GM21529 (cell line): ENCODE results near the gene FAM120A.
A peak's percentile ranks its signal among the peaks of the same experiment; 100 is the strongest.
"Not testable (repeated sequence)": the region's sequence is repeated elsewhere in the genome, so short reads cannot be mapped to it uniquely, and the experiment has no call there.

Source experiments
- ATAC-seq: cut with Tn5 transposase; IDR thresholded peaks from one replicate; pipeline ENCODE4 v1.9.1; 2021; ENCODE audit not compliant: unreplicated experiment

Gene FAM120A, protein sequence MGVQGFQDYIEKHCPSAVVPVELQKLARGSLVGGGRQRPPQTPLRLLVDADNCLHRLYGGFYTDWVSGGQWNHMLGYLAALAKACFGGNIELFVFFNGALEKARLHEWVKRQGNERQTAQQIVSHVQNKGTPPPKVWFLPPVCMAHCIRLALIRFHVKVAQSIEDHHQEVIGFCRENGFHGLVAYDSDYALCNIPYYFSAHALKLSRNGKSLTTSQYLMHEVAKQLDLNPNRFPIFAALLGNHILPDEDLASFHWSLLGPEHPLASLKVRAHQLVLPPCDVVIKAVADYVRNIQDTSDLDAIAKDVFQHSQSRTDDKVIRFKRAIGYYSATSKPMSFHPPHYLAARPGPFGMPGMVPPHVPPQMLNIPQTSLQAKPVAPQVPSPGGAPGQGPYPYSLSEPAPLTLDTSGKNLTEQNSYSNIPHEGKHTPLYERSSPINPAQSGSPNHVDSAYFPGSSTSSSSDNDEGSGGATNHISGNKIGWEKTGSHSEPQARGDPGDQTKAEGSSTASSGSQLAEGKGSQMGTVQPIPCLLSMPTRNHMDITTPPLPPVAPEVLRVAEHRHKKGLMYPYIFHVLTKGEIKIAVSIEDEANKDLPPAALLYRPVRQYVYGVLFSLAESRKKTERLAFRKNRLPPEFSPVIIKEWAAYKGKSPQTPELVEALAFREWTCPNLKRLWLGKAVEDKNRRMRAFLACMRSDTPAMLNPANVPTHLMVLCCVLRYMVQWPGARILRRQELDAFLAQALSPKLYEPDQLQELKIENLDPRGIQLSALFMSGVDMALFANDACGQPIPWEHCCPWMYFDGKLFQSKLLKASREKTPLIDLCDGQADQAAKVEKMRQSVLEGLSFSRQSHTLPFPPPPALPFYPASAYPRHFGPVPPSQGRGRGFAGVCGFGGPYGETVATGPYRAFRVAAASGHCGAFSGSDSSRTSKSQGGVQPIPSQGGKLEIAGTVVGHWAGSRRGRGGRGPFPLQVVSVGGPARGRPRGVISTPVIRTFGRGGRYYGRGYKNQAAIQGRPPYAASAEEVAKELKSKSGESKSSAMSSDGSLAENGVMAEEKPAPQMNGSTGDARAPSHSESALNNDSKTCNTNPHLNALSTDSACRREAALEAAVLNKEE

DNA sequence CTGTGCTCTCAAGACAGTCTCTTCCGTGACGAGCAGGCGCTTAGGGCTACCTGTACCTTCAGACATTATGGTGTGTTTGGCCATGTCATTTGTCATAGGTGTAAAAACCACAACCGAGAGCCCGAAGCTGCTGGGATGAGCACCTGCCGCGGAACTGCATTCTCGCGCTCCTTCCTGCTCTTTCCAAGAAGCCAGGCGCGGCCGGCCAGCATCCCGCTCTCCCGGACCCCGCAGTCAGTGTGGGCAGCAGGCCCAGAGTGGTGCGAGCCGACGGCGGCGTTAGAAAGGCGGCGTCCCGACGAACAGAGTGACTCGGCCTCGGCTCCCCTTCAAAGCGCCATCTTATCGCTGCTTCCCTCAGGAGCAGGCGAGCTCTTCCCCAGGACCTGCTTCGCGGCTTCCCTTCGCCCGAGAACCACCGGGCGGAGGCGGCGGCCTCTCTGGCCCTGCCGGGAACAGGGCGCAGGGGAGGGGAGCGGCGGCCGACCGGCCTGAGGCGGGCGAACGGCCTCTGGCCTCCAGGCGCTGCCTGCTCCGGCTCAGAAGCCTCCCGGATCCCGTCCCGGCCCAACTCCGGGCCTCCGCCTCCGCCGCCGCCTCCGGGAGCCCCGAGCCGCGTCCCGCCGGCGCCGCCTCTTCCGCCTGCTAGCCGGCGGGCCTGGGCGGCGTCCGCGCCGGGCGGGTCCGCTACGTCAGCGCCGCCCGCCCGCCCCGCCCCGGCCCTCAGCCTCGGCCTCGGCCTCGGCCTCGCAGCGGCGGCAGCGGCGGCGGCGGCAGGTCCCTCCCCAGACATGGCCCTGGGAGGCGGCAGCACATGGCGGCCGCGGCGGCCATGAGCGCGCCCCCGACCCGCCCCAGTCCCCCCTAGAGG, at the start of gene FAM120A:
FAM120A (plus strand) TSS at position 741 of the 871 bp plus-strand sequence. CDS start 231 bp downstream, outside the sequence.
- peak; percentile 63 for ATAC-seq

DNA sequence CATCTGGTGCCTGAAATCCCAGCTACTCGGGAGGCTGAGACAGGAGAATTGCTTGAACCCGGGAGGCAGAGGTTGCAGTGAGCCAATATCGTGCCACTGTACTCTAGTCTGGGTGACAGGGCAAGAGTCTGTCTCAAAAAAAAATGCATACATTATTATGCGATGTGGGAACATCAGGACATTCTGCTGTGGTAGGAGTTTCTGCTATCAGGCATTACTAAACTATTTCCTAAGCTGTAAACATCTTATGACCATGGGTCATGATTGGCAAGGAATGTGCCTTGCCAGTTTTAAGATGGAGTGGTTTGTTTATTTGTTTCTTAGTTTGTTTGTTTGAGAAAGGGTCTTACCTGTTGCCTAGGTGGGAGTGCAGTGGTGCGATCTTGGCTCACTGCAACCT, 45.1 kb upstream of the FAM120A start:
- no peak for ATAC-seq

DNA sequence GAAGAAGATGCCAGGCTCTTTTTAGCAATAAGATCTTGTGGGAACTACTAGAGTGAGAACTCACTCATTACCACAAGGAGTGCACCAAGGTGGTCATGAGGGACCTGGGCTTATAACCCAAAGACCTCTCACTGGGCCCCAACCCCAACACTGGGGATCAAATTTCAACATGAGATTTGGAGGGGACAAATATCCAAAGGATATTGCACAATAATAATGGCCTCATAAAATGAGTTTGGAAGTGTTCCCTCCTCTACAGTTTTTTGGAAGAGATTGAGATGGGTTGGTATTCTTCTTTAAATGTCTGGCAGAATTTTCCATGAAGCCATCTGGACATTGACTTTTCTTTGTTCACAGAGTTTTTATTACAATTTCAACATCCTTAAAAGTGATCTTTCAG, 38.0 kb upstream of the FAM120A start:
- no peak for ATAC-seq

DNA sequence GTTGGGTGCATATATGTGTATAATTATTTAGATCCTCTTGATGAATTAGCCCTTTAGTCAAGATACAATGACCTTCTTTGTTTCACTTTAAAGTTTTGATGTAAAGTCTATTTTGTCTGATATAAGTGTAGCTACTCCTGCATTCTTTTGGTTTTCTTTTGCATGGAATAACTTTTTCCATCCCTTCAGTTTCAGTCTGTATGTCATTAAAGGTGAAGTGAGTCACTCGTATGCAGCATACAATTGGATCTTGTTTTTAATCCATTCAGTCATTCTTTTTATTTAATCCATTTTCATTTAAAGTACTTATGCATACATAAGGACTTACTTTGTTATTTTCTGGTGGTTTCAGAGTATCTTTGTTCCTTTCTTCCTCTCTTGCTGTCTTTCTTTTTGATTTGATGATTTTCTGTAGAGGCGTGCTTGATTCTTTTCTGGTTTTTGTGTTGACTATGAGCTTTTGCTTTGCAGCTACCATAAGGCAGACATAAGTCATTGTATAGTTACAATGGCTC, 36.3 kb upstream of the FAM120A start:
- ATAC-seq: no peak

DNA sequence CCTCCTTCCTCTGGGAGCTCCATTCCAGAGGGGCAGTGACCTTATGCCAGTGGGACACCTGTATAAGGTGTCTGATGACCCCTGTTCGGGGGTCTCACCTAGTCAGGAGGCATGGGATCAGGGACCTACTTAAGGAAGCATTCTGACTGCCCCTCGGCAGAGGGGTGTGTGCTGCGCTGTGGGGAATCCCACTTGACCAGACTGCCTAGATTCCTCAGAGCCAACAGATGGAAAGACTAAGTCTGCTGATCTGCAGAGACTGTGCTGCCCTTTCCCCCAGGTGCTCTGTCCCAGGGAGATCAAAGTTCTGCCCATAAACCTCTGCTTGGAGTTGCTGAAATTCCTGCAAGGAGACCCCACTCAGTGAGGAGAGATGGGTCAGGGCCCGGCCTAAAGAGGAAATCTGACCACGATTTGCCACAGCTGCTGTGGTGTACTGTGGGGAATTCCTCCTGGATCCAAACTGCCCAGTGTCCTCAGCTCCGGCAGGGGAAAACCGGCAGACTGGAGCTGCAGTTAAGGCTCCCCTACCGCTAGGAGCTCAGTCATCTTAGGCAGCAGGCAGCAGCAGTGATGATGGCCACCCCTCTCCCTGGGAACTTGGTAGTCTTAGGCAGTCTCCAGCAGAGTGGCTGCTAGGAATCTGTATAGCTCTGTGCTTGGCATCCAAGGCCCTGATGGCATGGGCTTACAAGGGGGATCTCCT, 34.8 kb upstream of the FAM120A start:
- ATAC-seq: no peak

DNA sequence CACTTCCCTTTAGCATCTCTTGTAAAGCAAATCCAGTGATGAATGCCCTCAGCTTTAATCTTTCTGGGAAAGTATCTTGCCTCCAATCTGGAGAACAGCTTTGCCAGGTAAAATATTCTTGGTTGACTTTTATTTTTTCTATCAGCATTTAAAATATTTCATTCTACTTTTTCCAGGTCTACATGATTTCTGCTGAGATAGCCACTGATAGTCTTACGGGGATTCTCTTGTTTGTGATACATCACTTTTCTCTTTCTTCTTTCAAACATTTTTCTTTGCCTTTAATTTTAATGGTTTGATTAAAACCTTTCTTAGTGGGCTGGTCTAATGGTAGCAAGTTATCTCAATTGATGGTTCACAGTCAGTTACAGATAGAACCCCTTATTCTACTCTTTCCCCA, 33.9 kb upstream of the FAM120A start:
- ATAC-seq: no peak

DNA sequence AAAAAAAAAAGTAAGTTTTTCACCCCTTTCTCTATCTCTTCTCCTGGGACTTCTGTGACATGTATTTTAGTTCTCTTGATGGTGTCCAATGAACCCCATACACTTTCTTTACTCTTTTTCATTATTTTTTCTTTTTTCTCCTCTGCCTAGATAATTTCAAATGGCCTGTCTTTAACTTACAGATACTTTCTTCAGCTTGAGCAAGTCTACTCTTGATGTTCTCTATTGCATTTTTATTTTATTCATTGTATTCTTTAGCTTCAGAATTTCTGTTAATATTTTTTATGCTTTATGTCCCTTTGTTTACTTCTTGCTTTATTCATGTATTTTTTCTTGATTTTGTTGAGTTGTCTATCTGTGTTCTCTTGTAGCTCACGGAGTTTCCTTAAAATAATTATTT, 32.5 kb upstream of the FAM120A start:
- ATAC-seq: no peak

DNA sequence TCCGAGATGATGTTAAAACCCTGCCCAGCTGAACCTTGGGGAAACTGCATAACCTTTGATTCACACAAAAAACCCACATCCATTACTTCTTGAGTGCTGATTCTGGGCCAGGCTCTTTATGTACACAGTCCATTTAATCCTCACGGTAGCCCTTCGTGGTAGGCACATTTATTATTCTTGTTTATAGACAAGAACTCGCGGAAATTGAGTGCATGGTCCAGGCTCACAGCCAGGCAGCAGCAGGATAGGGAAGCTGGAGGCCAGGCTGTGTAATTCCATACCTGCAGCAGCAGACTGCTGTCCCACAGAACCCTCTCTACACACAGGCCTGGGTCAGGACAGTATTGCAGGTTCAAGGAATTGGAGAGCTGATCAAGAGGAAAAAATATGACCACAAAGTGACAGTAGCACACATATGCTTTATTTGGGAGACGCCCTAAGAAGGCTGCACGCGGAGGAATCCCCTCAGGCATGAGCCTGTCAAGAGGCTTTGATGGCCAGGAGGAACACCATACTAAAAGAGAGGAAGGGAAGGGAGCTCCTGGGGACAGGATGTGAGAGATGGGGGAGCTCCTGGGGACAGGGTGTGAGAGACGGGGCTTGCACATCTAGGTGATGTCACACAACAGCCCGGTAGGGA, 28.4 kb upstream of the FAM120A start:
- ATAC-seq: no peak

DNA sequence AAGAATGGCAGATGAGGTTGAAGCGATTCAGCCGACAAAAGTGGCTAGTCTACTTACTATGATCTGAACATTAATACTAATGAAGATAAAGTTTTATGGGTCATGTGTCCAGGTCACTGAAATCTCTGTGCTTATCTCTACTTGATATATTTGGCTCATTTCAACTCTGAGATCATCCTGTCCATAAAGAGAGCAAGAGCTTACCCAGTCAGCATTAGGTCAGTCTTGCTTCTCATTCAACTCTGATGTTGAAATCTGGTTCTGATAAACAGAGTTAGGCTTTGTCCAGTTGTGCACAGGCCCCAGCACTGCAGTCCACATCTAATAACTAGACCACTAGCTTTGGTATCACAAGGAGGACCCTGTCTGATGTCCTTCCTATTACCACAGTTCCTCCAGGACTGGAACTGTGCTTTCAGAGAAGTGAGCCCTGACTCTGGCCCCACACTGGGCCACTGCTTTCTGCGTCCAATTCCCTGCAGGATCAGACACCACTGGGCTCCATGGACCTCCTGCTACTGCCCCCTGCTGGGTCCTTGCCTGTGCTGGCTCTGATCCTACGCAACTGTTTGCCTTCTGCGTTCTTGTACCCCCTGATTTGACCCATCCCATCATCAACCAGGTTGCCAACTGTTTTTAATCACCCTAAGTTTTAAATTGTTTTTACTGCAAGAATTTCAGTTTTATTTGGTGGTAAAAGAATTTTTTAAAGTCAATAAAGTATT, 23.7 kb upstream of the FAM120A start:
- no peak for ATAC-seq

DNA sequence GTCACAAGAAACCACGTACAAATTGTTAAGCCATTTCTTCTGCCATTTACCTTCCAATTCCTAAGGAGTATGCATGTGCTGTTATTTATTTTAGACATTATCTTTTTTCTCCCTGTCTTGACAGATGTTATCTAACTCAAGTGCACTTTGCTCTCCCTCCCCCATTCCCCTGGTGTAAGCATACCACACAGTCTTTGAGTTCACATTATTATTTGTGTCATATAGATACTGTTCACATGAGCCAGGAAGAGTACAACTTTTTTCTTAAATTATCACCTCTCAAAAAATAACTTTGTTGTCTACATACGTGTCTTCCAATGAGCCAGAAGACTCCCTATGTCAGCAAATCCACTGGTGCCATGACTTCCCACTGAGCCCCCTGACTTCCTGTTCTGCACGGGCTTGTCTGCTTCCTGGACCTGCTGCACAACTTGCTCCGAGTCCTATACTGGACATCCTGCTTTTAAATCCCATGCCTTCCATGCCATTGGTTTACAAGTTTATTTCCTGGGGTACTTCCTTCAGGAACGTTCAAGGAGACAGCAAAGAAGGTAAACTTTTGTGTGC, 19.9 kb upstream of the FAM120A start:
- no peak for ATAC-seq

DNA sequence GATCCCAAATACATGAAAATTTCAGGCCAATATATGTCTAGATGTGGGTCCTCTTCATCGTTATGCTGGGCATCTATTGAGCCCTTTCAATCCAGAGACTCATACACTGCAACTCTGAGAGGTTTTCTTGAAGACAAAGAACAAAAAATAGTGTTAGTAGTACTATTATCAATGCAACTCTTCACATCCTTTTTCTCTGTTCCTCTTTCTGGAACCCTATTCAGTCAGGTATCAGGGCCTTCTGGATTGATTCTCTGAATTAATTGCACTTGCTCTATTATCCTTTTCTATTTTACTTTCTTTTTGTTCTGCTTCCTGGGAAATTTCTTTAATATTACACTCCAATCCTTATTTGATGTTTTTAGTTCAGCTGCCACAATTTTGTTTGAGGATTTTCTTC, 18.5 kb upstream of the FAM120A start:
- ATAC-seq: no peak

DNA sequence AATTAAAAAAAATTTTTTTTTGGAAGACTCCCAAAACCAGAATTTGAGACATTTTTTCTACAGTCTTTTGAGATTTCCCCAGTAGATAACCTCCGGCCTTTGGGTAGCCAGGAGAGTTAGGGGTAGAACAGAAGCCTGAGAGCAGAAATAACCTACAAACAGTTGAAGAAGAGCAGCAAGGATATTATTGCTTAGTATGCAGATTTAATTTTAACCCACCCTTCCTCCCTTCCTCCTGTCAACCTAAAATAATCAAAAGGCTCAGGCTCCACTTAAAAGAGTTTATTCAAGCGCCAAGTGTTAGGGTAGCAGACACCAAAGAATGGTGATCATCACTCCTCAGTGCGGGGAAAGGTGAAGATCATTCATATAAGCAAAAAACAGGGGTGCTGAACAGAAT, 17.4 kb upstream of the FAM120A start:
- no peak for ATAC-seq

DNA sequence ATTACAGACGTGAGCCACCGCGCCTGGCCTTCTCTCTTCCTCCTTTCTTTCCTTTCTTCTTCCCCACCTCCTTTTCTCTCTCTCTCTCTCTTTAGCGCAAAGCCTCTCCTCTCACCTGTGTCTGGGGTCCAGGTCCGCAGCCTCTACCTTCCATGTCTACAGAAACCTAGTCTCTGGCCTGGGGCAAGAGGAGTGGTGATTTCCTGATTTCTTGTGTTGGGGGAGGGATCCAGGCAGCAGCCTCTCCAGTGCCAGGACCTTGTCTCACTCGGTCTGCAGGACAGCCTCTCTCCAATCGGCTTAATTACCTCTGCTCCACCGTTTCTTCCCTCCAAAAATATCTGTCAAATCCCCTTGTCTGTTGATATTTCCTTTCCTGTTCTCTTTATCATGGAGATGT, 16.1 kb upstream of the FAM120A start:
- no peak for ATAC-seq

DNA sequence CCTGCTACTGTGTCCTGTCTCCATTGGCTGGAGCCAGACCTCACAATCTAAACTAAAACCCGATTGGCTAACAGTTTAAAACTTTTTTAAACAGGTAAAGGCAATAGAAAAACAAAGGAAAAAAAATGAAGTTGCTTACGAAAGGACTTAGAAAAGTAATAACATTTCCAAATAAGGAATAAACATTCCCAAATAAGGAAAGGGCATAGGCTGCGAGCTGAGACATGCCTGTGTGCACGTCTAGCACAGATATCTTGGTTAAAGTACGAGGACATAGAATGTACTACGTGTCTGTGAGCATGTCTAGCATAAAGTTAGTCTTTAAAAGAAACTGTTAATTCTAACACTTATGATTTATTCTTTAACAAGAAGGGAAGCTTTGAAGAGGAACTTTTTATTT, 15.3 kb upstream of the FAM120A start:
- ATAC-seq: no peak

DNA sequence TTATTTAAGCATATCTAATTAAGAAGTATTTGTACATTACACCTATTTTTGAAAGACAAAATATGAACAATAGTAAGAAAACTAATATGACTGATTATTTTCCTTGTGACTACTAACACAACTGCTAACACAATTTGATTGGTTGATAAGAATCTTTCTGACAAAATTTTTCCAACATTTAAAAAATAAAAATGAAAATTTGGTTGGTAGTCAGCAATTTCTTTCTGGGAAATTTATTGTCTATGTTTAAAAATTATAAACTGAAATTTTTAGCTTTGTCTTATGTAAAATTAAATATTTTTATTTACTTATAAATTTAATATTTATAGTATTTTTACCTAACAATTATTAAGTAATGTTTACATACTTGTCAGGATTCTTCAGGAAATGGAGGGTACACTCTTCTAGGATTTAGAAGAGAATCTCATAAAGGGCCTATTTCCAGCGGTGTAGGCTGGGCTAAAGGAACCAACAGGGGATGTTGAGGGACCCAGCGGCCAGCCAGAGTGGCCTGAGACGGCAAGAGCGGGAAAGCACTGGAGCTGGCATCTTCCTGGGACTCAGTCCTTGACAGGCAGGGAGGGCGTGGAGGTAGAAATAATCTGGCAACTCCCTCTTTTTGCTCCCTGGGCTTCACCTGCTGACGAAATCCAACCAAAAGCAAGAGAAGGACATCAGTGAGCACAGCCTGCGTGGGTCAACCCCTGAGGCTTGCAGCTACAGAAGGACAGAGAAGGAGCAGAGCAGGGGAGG, 14.7 kb upstream of the FAM120A start:
- ATAC-seq: no peak

DNA sequence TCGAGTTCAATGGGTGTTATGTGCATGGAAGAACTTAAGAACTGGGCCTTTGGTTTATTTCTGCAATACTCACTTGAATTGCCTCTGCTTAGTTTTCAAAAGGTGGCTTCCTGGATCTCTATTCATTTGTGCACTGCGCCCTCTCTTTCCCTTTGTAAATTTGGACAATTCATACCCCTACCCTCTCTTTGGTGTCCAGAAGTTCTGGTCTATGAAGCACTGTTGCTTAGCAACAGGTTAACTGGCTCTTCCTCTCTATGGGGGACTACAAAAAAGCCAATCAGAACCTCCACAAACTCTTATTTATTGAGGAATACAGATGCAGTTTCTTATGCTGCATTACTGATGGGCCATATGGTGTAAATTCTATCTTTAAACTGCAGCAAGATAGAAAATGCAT, 13.5 kb upstream of the FAM120A start:
- ATAC-seq: no peak

DNA sequence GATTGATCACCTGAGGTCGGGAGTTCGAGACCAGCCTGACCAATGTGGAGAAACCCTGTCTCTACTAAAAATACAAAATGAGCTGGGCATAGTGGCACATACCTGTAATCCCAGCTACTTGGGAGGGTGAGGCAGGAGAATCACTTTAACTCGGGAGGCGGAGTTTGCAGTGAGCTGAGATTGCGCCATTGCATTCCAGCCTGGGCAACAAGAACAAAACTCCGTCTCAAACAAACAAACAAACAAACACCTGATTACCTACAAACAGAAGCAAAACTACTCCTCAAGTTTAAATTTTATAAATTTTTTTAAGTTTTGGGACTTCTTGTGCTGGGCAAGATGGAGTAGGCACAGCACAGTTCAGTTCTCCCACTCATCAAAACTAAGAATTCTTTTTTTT, 12.2 kb upstream of the FAM120A start:
- ATAC-seq: not testable (repeated sequence)
